ENCODE results near the gene SCAF11.

DNA sequence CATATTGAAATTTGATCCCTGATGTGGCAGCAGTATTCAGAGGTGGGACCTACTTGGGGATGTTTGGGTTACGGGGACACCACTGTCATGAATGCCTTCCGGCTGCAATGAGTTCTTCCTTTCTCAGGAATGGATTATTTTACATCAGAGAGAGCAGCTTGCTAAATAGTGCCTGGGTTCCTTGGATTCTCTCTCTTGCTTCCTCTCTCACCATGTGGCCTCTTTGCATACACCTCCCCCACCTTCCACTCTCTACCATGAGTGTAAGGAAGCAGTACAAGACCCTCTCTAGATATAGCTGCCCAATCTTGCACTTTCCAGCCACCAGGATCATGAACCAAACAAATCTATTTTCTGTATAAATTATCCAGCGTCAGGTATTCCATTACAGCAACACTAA is 15.4 kb upstream of the SCAF11 start:
- TF ChIP-seq, protein P1, sequence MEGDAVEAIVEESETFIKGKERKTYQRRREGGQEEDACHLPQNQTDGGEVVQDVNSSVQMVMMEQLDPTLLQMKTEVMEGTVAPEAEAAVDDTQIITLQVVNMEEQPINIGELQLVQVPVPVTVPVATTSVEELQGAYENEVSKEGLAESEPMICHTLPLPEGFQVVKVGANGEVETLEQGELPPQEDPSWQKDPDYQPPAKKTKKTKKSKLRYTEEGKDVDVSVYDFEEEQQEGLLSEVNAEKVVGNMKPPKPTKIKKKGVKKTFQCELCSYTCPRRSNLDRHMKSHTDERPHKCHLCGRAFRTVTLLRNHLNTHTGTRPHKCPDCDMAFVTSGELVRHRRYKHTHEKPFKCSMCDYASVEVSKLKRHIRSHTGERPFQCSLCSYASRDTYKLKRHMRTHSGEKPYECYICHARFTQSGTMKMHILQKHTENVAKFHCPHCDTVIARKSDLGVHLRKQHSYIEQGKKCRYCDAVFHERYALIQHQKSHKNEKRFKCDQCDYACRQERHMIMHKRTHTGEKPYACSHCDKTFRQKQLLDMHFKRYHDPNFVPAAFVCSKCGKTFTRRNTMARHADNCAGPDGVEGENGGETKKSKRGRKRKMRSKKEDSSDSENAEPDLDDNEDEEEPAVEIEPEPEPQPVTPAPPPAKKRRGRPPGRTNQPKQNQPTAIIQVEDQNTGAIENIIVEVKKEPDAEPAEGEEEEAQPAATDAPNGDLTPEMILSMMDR (IDR thresholded peaks at IDR 0.05): no peak
- TF ChIP-seq POLR2A (IDR thresholded peaks at IDR 0.05): no peak

All from heart left ventricle (tissue), 13 donors.